ENCODE measurements around the gene PIGU.
"Not testable (repeated sequence)": the region's sequence is repeated elsewhere in the genome, so short reads cannot be mapped to it uniquely, and the experiment has no call there.

PIGU gene, protein sequence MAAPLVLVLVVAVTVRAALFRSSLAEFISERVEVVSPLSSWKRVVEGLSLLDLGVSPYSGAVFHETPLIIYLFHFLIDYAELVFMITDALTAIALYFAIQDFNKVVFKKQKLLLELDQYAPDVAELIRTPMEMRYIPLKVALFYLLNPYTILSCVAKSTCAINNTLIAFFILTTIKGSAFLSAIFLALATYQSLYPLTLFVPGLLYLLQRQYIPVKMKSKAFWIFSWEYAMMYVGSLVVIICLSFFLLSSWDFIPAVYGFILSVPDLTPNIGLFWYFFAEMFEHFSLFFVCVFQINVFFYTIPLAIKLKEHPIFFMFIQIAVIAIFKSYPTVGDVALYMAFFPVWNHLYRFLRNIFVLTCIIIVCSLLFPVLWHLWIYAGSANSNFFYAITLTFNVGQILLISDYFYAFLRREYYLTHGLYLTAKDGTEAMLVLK

DNA sequence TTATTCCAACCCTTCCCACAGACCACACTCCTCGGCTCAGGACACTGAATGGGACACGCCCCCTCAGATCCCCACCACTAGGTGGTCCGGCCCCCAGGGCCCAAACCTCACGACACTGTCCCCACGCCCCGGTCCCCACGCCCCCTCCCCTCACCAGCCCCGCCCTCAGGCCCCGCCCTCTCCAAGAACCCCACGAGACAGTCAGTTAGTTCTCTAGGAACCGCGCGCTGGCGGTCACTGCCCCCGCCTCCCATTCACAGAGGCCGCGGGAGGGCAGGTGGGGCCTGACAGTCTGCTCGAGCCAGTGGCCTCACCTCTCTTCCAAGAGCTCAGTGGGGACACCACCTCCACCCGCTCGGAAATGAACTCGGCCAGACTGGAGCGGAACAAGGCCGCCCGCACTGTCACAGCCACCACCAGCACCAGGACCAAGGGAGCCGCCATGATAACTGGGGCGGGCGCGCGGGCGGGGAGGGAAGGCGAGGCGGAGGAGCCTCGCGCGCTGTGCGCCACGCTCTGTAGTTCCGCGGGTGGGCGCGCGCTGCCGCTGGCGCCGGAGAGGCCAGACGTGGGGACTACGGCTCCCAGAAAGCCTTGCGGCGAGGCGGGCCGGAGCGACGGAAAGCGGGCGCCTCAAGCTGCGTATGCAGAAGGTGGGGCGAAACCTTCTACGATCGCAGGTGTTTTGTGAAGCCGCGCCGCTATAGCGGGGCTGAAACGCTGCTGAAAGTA lies at the start of gene PIGU:
TSS of gene PIGU (minus strand) at position 451 of the 732 bp plus-strand sequence. CDS start at position 444, 7 bp downstream.
- DNase-seq (ENCODE audit: low spot score) = peak; percentile 96

DNA sequence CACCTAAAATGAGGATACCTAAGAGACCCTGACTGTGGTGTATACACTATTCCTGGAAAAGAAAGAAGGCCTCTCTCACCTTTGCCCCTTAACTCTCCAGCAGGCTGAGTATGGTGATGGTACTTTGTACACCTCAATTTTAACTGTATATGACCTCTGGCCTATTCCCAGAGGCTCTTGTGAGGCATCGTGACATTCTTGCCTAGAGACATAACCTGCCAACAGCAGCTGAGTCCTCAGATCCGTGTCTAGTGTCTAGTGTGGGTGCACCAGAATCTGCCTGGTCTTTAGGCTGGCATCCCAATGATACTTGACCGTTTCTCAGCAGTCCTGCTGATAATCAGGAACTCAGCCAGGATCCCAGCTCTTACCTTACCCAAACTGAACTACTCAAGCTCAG lies 47.3 kb upstream of the PIGU start:
- DNase-seq (ENCODE audit: low spot score) = no peak

DNA sequence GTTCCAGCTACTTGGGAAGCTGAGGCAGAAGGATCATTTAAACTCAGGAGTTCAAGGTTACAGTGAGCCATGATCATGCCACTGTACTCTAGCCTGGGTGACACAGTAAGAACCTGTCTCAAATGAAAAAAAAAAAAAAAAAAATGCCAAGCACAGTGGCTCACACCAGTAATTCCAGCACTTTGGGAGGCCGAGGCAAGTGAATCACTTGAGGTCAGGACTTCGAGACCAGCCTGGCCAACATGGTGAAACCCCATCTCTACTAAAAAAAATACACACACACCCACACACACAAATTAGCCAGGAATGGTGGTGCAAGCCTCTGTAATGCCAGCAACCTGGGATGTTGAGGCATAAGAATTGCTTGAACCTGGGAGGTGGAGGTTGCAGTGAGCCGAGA lies 45.7 kb upstream of the PIGU start:
- not testable (repeated sequence) for DNase-seq (ENCODE audit: low spot score)

DNA sequence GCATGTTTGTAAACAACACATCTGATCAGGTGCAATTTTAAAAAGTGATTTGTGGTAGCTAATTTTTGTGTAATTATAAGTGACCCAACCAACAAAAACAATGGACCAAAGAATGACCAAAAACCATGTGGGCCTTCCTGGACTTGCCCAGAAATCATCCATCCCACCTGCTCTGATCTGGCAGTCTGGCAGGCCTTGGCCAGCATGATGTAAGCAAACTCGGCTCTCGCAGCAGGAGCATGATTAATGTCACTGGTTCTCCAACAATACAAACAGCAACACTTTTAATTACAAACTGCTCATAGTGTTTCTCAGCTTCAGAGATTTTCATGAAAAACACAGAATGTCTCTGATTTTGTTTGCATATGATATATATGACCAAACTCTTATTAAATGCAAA lies 43.4 kb upstream of the PIGU start:
- no peak for DNase-seq (ENCODE audit: low spot score)

DNA sequence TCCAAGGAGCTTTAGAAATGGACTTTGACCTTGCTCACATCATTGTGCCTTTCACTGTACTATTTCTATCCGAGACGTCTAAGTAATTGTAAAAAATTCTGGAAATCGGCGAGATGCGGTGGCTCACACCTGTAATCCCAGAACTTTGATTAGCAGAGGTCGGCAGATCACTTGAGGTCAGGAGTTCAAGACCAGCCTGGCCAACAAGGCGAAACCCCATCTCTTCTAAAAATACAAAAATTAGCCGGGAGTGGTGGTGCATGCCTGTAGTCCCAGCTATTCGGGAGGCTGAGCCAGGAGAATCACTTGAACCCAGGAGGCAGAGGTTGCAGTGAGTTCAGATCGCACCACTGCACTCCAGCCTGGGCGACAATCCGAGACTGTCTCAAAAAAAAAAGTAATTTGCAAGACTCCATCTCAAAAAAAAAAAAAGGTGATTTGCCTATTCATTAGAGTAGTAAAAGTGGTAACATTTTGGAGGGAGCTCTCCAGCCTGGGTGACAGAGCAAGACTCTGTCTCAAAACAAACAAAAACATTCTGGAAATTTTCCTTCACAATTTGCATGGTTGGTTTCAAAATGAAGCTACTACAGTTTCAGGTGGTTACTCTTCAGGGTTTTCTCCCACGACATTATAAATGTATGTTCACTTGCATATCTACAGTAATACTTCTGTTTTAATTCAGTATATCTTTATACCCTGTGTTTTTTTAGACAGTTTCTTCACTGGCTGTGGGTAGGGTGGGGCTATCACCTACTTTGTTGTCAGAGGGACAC lies 42.5 kb upstream of the PIGU start:
- DNase-seq (ENCODE audit: low spot score) = not testable (repeated sequence)

DNA sequence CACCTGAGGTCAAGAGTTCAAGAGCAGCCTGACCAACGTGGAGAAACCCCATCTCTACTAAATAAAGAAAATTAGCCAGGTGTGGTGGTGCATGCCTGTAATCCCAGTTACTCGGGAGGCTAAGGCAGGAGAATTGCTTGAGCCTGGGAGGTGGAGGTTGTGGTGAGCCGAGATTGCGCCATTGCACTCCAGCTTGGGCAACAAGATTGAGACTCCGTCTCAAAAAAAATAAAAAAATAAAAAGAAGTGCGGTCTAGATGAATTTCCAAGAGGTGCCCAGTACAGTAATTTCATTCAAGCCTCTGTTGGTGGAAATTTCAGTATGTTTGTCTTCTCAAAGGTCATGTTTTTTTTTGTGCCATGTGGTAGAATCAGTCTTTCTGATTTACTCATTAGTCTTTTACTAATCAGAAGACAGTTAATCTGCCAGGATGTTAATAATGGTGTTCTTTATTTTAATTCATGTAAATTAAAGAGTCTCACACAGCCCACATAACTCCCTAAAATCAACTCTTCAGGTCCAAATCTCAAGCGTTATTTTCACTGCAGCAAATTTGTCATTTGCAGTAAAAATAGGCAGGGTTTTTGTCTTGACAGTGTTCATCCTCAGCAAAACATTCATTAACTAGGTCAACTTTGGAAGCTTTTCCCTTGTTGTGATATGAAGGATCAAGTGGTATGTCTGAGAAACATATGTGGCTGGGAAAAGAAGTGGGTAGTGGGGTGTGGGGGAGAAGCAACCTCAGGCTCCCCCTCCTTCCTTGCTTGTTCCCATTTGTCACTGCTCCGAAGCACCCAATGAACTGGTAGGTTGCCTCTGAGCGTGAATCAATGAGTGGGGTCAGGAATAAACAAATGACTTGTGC lies 40.6 kb upstream of the PIGU start:
- DNase-seq (ENCODE audit: low spot score) = no peak

DNA sequence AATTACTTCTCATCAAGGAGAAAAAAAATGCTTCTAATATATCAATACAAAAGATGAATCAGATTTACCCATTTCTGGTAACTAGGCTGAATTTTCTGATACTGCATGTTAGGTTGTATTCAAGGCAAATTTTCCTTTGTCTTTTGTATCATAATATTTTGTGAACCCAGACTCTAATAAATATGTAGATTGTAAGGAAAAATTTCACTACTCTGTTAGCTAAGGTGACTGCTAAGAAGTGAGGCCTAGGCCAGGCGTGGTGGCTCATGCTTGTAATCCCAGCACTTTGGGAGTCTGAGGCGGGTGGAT lies 40.0 kb upstream of the PIGU start:
- no peak for DNase-seq (ENCODE audit: low spot score)

DNA sequence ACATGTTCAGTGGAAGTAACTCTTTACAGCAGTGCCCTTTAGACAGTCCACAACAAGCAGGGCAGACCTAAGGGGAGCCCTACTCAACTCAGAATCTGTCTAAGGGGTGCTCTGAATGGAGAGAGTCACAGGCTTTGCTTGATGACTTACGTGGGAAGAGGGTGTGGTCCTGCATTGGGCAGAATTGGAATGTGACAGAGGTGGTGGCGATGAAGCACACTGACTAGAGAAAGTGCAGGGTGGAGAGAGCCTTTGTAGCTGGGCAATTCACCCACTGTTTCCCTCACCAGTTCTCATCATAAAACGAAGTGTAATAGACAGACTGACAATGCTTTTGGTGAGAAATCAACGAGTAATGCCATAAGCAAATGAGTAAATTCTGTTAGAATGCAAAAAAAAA lies 38.5 kb upstream of the PIGU start:
- DNase-seq (ENCODE audit: low spot score) = no peak

DNA sequence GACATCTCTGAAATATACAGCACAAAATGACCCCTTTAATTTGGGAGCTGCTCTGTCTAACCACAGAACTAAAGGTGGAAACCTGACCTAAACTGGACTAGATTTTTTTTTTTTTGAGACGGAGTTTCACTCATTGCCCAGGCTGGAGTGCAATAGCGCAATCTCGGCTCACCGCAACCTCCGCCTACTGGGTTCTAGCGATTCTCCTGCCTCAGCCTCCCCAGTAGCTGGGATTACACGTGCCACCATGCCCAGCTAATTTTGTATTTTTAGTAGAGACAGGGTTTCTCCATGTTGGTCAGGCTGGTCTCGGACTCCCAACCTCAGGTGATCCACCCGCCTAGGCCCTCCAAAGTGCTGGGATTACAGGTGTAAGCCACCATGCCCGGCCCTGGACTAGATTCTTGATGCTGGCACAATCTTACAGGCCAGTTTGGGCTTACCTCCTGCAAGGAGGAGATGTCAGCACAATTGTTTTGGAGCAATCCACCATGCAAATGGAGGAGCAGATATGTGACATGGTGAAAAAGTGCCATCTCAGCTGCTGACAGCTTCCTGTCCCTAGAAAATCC lies 37.1 kb upstream of the PIGU start:
- not testable (repeated sequence) for DNase-seq (ENCODE audit: low spot score)

DNA sequence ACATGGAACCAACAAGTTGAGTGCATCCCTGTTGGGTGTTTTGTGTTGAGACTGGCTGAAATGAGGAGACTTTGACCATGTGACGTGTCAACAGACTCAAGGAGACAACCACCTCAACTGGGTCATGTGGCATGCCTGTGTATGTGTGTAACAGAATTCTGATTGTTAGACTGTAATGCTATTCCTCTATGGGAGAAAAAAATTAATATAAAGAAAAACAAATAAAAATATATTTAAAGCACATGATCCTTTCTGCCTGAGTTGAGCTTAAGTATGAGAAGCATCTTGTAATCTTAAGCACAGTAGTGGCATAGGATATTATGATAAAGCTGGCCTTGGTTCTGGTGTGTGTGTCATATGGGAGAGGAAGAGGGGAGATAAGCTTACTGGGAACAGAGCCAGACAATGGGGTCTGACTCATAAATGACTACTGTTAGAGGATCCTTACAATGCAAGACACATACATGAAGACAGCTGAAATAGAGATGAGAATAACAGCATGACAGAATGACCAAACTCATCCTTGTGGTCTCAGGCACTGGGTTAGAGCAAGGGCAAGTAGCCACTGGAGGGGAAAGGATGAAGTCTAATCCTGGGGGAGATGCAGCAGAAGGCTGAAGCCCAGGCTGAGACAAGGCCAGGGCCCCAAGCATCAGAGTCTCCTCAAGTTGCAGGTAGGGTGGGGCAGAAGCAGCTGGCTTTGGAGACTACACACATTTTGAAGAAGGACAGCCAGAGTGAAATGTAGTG lies 36.5 kb upstream of the PIGU start:
- DNase-seq (ENCODE audit: low spot score) = no peak

DNA sequence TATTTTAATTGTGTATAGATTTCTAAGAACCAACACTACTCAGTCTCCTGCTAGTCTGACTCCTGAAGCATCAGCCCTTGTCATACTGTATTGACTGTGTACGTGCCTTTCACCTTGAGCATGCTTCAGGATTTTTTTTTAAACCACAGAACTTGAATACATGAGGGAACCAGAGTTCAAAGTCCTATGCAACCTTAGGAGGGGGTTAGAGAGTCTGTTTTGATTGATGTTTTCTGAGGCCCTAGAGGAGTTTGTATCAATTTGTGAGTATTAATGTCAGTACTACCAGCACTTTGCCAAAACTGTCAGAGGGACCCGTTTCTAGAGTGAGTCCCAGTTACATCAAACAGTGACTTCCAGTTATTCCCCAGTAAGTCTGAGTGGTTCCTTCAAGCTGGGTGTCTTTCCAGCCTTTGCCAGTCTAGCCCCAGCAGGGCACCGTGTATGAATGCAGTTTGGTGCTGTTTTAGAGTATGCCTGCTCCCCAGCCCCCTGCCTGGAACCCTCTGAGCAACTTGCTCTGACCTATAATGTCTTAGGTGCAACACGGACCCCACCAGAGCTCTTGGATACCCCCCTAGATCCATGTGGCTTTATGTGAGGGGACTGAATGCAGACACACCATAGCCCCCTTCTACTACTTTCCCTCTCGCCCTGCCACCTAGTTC lies 35.8 kb upstream of the PIGU start:
- no peak for DNase-seq (ENCODE audit: low spot score)

DNA sequence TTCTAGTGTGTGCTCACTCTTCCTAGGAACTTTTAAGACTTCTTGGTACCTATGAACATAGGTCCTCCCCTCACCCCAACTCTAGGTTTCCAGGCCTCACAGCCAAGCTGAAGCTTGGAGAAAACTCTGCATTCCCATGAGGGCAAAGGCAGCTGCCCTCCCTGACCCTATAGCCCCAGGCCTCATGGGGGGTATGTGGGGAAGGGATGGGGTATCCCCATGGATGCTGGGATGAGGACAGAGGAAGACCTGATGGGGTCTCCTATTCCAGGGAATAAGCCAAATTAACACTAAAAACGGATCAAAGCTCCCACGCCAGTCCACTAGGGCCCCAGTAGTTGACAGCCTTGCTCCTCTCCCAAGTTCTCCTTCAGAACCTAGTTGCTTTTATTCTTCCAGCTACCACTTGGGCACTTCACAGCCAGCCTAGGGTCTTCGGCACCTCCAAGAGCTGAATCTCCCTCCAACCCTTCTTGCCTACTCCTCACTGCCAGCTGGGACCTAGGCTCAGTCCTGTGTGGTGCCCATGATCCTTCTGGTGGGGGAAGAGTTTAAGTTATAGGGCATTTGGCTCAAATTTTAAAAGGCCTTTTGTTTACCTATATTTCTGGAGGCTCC lies 35.0 kb upstream of the PIGU start:
- no peak for DNase-seq (ENCODE audit: low spot score)

DNA sequence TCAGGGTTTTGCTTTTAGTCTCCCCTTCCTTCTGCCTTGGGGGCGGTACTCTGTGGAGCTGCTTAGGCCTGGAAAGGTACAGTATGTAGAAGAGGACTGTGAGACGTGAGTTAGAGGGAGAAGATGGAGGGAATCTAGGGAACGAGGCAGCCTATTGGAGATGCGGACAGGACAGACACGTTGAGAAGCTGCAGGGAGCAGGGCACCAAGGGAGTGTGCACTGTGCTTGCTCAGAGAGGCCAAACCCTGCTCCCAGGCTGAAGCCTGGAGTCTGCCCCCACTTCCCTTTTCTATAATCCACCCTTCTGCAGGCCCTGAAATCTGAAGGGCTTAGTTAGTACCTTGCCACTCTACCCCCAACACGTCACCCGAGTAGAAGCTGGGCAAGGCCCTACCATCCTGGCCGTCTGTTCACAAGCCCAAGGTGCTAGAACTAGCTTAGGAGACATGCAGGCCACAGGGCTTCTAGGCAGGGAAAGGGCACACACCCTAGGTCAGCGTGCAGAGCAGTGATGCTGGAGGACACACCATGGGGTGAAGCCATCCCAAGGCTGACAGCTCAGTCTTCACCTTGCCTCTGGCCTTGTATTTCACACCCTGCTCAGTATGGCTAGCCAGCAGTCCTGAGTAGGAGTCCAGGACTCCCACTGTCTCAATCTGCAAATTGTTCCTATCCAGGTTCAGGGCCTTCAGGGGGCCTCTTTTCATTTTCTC lies 34.1 kb upstream of the PIGU start:
- no peak for DNase-seq (ENCODE audit: low spot score)

DNA sequence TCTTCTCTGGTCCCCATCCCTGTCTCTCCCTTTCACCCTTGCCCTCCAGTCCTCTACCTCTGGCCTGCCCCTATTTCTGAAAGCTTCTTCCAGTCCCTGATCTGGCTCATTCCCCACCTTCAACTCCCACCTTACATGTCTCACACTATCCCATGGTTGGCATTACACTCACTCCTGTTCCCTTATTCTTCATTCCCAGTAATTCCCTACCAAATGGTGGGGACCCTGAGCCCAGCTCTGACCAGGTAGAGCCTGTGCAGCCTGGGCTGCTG lies 33.6 kb upstream of the PIGU start:
- DNase-seq (ENCODE audit: low spot score) = no peak

DNA sequence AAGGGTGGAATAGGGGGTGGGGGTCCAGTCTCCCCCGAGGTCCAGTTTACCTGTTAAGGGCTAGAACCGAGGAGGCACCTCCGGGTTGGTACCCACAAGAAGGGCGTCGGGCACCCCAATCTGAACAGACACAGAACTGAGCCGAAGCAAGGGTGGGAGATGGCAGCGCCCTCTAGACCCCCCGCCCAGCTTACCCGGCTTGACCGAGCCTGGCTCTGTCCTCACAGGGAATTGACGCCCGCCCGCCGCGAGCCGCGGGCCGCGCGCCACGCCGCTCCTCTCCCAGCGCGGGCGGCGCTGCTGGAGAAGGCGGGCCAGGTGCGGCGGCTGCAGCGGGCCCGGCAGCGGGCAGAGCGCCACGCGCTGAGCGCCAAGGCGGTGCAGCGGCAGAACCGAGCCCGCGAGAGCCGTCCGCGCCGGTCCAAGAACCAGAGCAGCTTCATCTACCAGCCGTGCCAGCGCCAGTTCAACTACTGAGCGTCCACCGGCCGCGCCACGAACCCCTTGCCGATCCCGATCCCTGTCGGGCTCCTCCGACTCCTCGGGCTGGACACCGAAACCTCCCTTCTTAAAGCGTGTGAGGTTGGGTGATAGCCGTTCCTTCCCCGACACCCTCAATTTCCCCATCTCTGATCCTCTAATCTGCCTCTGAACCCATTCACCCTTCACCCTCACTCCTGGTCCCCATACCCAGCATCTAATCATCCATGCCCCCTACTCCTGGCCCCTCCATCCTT lies 33.1 kb upstream of the PIGU start:
- no peak for DNase-seq (ENCODE audit: low spot score)

DNA sequence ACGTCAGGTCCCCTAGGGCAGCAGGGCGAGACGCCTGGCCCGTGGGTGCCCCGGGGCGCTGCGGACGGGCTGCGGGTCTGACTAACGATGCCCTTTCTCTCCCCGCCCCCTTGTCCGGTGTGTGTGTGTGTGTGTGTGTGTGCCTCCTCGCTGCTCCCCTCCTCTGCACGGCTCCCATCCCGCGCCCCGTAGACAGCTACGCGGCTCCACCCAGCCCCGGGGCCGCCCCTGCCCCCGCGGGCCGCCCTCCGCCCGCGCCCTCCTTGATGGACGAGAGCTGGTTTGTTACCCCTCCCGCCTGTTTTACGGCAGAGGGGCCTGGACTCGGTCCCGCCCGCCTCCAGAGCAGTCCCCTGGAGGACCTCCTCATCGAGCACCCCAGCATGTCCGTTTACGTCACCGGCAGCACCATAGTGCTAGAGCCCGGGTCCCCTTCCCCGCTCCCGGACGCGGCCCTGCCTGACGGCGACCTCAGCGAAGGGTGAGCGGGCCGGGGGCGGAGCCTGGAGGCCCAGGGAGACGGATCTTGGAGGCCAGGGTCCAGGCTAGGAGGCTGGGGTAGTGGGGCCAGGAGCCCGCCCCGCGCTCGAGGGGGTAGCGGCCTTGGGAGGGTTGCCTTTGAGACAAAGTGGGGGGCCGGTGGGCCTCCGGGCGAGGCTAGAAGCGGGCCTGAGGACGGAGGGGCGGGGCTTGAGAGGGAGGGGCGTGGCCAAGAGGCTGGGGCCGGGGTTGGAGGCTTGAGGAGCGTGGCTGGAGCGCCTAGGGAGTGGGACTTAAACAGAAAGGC lies 32.3 kb upstream of the PIGU start:
- peak; percentile 91 for DNase-seq (ENCODE audit: low spot score)

DNA sequence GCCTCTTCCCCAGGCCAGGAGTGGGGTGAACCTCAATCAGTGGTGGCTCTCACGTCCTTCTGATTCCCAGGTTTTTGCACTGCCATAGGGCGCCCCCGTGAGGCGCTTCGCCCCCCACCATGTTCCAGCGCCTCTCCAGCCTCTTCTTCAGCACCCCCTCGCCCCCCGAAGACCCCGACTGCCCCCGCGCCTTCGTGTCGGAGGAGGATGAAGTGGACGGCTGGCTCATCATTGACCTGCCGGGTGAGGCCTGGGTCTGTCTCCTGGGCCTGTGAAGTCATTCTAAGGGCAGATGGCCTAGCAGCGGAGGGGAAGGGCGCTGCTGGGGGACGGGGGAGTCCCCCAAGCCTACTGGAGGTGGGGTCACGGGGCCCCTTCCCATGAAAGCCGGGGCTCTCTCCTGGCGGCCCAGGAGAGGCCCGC lies 31.7 kb upstream of the PIGU start:
- DNase-seq (ENCODE audit: low spot score) = no peak
